Loucy (cell line): ENCODE data around the gene FAM181B.

Experiments used
- CTCF ChIP-seq: fragments of 200-600 bp; sonication (generic); conservative IDR thresholded peaks from 2 replicates; pipeline ENCODE4 v1.5.1; 2014; ENCODE audit warnings: mild to moderate bottlenecking, antibody characterized with exemption, low read length
- EZH2phosphoT487 ChIP-seq: fragments of 200-600 bp; IDR thresholded peaks from 2 replicates; pipeline ENCODE4 v1.6.1; 2018; ENCODE audit warnings: antibody characterized with exemption, mild to moderate bottlenecking, moderate library complexity, borderline replicate concordance

- TF ChIP-seq EZH2phosphoT487: no peak
- no peak for TF ChIP-seq CTCF
These were observed 23.3 kb upstream of the FAM181B start for GRCh38 chr11:82756765-82757639.
